CD8-positive, alpha-beta memory T cell (primary cell): ENCODE data around the gene NACC2. TPM values are rescaled to one million over a fixed set of nuclear protein-coding genes. Genes with fewer than 3 reads are reported as not detected.
"Not testable (repeated sequence)": the region's sequence is repeated elsewhere in the genome, so short reads cannot be mapped to it uniquely, and the experiment has no call there.

ENCODE experiments used
- CTCF ChIA-PET: fragments of 350-600 bp; sonication (Branson Sonifier 250); formaldehyde crosslinking; loops from one replicate; lab custom pipeline; 2021; ENCODE audit warnings: antibody characterized with exemption; lab: Charles Lee
- POLR2A ChIA-PET: fragments of 350-600 bp; sonication (Branson Sonifier 250); formaldehyde crosslinking; loops from one replicate; lab custom pipeline; 2021; ENCODE audit warnings: antibody characterized with exemption; lab: Charles Lee
- DNase-seq, 5 donors: peaks; one replicate each; pipeline versions ENCODE4 v3.0.0 to v3.0.0-alpha.2; 2020 to 2022; ENCODE audit warnings: mixed read lengths in 1 of 5
- H3K27ac ChIP-seq: one replicate; pipeline ENCODE4 v1.7.0; 2013; ENCODE audit warnings: low read depth, mild to moderate bottlenecking, low read length, moderate library complexity
- H3K27me3 ChIP-seq: 2 replicates; pipeline ENCODE4 v1.7.0; 2013; ENCODE audit warnings: low read length, mild to moderate bottlenecking; ENCODE audit not compliant: insufficient read depth, poor library complexity, severe bottlenecking
- H3K36me3 ChIP-seq: 2 replicates; pipeline ENCODE4 v1.7.0; 2013; ENCODE audit warnings: mild to moderate bottlenecking, low read length, moderate library complexity; ENCODE audit not compliant: insufficient read depth
- H3K4me1 ChIP-seq: 2 replicates; pipeline ENCODE4 v1.7.0; 2013; ENCODE audit warnings: mild to moderate bottlenecking, low read length, moderate library complexity; ENCODE audit not compliant: insufficient read depth
- H3K4me3 ChIP-seq: 2 replicates; pipeline ENCODE4 v1.7.0; 2013; ENCODE audit warnings: mild to moderate bottlenecking, low read length
- H3K9me3 ChIP-seq: 2 replicates; pipeline ENCODE4 v1.7.0; 2013; ENCODE audit warnings: mild to moderate bottlenecking, low read length
- H3K27ac Mint-ChIP-seq, 8 donors: one replicate each; pipeline ENCODE4 v1.8.0; 2020 to 2021; ENCODE audit warnings: mixed read lengths in 8 of 8, mild to moderate bottlenecking in 6 of 8, inconsistent platforms in 3 of 8, moderate library complexity in 3 of 8
- H3K27me3 Mint-ChIP-seq, 2 donors: one replicate each; pipeline ENCODE4 v1.8.0; 2020 to 2021; ENCODE audit warnings: mixed read lengths in 2 of 2, mild to moderate bottlenecking in 1 of 2, moderate library complexity in 1 of 2
- H3K36me3 Mint-ChIP-seq, 3 donors: one replicate each; pipeline ENCODE4 v1.8.0; 2020 to 2021; ENCODE audit warnings: mixed read lengths in 3 of 3, inconsistent platforms in 1 of 3, mild to moderate bottlenecking in 1 of 3
- H3K4me1 Mint-ChIP-seq, 3 donors: one replicate each; pipeline ENCODE4 v1.8.0; 2020 to 2021; ENCODE audit warnings: mixed read lengths in 3 of 3, inconsistent platforms in 1 of 3, mild to moderate bottlenecking in 1 of 3
- H3K4me3 Mint-ChIP-seq, 7 donors: one replicate each; pipeline ENCODE4 v1.8.0; 2020 to 2021; ENCODE audit warnings: mixed read lengths in 7 of 7, mild to moderate bottlenecking in 6 of 7, moderate library complexity in 4 of 7, inconsistent platforms in 2 of 7
- H3K9me3 Mint-ChIP-seq, 5 donors: one replicate each; pipeline ENCODE4 v1.8.0; 2020 to 2022; ENCODE audit warnings: mixed read lengths in 5 of 5, mild to moderate bottlenecking in 3 of 5, moderate library complexity in 2 of 5, inconsistent platforms in 1 of 5
- polyA plus RNA-seq: library from polyadenylated mRNA; unstranded; fragments of 300-500 nt; fragmentation: Illumina TruSeq; gene quantifications from one replicate; pipeline ENCODE4 v1.2.3, GENCODE V29; 2021
- total RNA-seq, 2 experiments: library from RNA; stranded (reverse); gene quantifications; one replicate each; pipeline ENCODE4 v1.2.3, GENCODE V29; 2021

NACC2 gene
- total and polyA plus RNA-seq, 3 experiments from 2014 or later, result 2.9 to 9.1 (median 9.0) TPM

DNA sequence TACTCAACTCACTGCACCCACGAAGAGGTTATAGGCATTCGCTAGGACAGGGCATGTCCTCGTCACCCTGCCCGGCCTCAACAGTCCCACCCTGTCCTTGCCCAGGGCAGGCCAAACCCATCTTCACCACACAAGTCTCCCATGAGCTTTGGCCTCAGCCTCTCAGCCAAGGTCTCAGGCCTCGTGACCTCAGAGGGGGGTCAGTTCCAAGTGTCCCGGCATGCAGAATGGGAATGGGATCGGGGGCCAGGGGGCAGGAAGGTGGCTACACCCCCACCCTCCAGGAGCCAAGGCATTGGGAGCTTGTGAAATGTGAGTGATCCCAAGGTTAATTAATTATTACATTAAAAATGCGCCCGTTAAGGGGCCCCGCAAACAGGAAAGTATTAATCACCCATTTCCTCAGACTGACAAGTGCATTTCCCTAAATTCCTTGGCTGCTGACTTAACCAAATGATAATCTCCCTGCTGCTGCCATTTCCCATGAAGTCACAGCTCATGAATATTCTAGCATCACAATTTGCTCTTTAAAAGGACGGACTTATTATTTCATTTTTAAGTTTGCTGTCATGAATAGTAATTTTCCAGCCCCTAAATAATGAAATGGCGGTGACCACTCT is 125.9 kb downstream of the NACC2 start:
- ChIA-PET POLR2A (no interaction called here), CTCF (interaction anchor here (1.3 to 6.1 kb wide), 2 partner anchors 140 to 152 kb away, joined by 4 to 86 read pairs; partner anchors contain the start of gene TMEM250)
- Histone ChIP-seq H3K36me3 (no peaks in the 10 kb centered on the region), H3K4me3 (no peak overlapping the region), H3K27me3 (no peaks in the 10 kb centered on the region), H3K9me3 (no peaks in the 10 kb centered on the region), H3K4me1 (peaks cover 9% of the 10 kb centered on the region), H3K27ac (no peak overlapping the region)
- H3K9me3 Mint-ChIP-seq, result no peaks in the 10 kb centered on the region
- H3K36me3 Mint-ChIP-seq, result no peaks in the 10 kb centered on the region
- H3K27me3 Mint-ChIP-seq, result peaks cover 6 to 7% of the 10 kb centered on the region in 2 donors
- no peak overlapping the region for H3K4me3 Mint-ChIP-seq
- H3K27ac Mint-ChIP-seq, result peak overlapping the region in 1 of 8 donors; percentile 46
- peaks cover 6 to 7% (median 7%) of the 10 kb centered on the region in 3 donors for H3K4me1 Mint-ChIP-seq
- no peak for DNase-seq

- CTCF ChIA-PET, result interaction anchor here (1.0 to 6.1 kb wide), 5 partner anchors 10 to 160 kb away, joined by 3 to 86 read pairs (median 4); partner anchors contain the start of gene TMEM250
- Histone ChIP-seq H3K27me3 (no peaks in the 10 kb centered on the region), H3K9me3 (no peaks in the 10 kb centered on the region), H3K36me3 (no peaks in the 10 kb centered on the region), H3K27ac (no peak overlapping the region), H3K4me3 (no peak overlapping the region), H3K4me1 (peaks cover 9% of the 10 kb centered on the region)
- peak overlapping the region in 1 of 8 donors; percentile 46 for H3K27ac Mint-ChIP-seq
- peaks cover 6 to 7% (median 7%) of the 10 kb centered on the region in 3 donors for H3K4me1 Mint-ChIP-seq
- peaks cover 6 to 7% of the 10 kb centered on the region in 2 donors for H3K27me3 Mint-ChIP-seq
- H3K36me3 Mint-ChIP-seq, result no peaks in the 10 kb centered on the region
- POLR2A ChIA-PET, result no interaction called here
- no peak overlapping the region for H3K4me3 Mint-ChIP-seq
- DNase-seq, result no peak
- H3K9me3 Mint-ChIP-seq, result no peaks in the 10 kb centered on the region
Observed at GRCh38 chr9:135968601-135969000, 126.5 kb downstream of the NACC2 start.

DNA sequence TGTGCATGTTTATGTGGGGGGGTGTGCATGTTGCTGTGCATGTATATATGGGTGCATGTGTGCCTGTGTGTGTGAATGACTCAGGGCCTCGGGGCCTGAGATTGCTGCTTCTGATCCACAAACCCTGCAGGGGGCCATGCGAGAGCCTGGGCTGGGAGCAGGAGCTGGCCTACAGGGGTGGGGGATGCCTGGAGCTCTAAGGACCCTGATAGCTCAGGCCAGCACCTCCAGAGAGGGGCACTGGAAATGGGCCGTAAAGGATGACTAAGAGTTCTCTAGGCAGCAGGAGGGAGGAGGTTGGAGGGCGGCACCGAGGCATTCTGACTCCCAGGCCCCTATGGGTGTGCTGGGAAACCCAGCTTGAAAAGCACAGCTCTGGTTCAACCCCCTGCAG is 127.0 kb downstream of the NACC2 start:
- no peak overlapping the region for H3K27ac ChIP-seq
- CTCF ChIA-PET, result interaction anchor here (1.0 to 6.1 kb wide), 13 partner anchors 8 to 160 kb away, joined by 3 to 86 read pairs (median 4); partner anchors contain the start of gene TMEM250
- H3K36me3 Mint-ChIP-seq, result no peaks in the 10 kb centered on the region
- no peaks in the 10 kb centered on the region for H3K36me3 ChIP-seq
- peaks cover 6 to 7% (median 7%) of the 10 kb centered on the region in 3 donors for H3K4me1 Mint-ChIP-seq
- POLR2A ChIA-PET, result interaction anchor here (0.8 kb wide), 1 partner anchor 154 kb away, joined by 3 read pairs; no protein-coding TSS in a partner anchor
- H3K27me3 Mint-ChIP-seq, result peaks cover 6 to 7% of the 10 kb centered on the region in 2 donors
- no peak for DNase-seq
- no peaks in the 10 kb centered on the region for H3K9me3 Mint-ChIP-seq
- H3K4me3 ChIP-seq, result no peak overlapping the region
- H3K27me3 ChIP-seq, result no peaks in the 10 kb centered on the region
- peak overlapping the region in 2 of 8 donors; percentile 13 to 38 for H3K27ac Mint-ChIP-seq
- no peak overlapping the region for H3K4me3 Mint-ChIP-seq
- H3K9me3 ChIP-seq, result no peaks in the 10 kb centered on the region
- peaks cover 9% of the 10 kb centered on the region for H3K4me1 ChIP-seq

DNA sequence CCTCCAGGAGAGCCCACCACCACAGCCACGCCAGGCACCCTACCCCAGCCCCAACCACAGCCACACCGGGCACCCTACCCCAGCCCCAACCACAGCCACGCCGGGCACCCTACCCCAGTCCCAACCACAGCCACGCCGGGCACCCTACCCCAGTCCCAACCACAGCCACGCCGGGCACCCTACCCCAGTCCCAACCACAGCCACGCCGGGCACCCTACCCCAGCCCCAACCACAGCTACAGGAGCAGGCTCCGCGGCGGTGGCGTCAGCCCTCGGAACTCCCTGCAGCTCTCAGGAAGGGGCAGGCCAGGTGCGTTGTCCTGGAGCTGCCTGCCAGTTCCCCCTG is 128.2 kb downstream of the NACC2 start:
- H3K36me3 Mint-ChIP-seq, H3K27ac ChIP-seq, H3K9me3 ChIP-seq, H3K27me3 Mint-ChIP-seq, H3K4me3 ChIP-seq, H3K9me3 Mint-ChIP-seq, H3K4me1 ChIP-seq, H3K27ac Mint-ChIP-seq, POLR2A ChIA-PET, H3K36me3 ChIP-seq, H3K27me3 ChIP-seq, H3K4me3 Mint-ChIP-seq, DNase-seq: not testable (repeated sequence)
- CTCF ChIA-PET, result interaction anchor here (0.9 to 6.1 kb wide), 15 partner anchors 9 to 154 kb away, joined by 3 to 86 read pairs (median 5); partner anchors contain the start of gene TMEM250
- H3K4me1 Mint-ChIP-seq, result peaks cover 10 to 13% (median 12%) of the 10 kb centered on the region in 3 donors

GRCh38 chr9:135965124-135965756 is 129.8 kb downstream of the NACC2 start:
- ChIA-PET POLR2A (no interaction called here), CTCF (interaction anchor here (1.8 to 6.1 kb wide), 2 partner anchors 25 to 156 kb away, joined by 5 to 86 read pairs; partner anchors contain the start of gene TMEM250)
- Mint-ChIP-seq H3K4me1 (peaks cover 19 to 23% (median 19%) of the 10 kb centered on the region in 3 donors), H3K27me3 (peaks cover 3 to 6% of the 10 kb centered on the region in 2 donors), H3K4me3 (no peak overlapping the region), H3K27ac (peak overlapping the region in 1 of 8 donors; percentile 70), H3K9me3 (no peaks in the 10 kb centered on the region), H3K36me3 (peaks cover 0 to 4% (median 0%) of the 10 kb centered on the region in 3 donors)
- Histone ChIP-seq H3K27ac (no peak overlapping the region), H3K4me3 (no peak overlapping the region), H3K4me1 (peaks cover 17% of the 10 kb centered on the region), H3K27me3 (no peaks in the 10 kb centered on the region), H3K9me3 (no peaks in the 10 kb centered on the region), H3K36me3 (no peaks in the 10 kb centered on the region)
- DNase-seq, result no peak

- Histone ChIP-seq H3K27ac (no peak overlapping the region), H3K9me3 (no peaks in the 10 kb centered on the region), H3K4me3 (no peak overlapping the region), H3K36me3 (no peaks in the 10 kb centered on the region), H3K4me1 (peaks cover 24% of the 10 kb centered on the region), H3K27me3 (no peaks in the 10 kb centered on the region)
- Mint-ChIP-seq H3K27me3 (peaks cover 3 to 6% of the 10 kb centered on the region in 2 donors), H3K4me1 (peaks cover 30 to 34% (median 30%) of the 10 kb centered on the region in 3 donors), H3K4me3 (no peak overlapping the region), H3K9me3 (no peaks in the 10 kb centered on the region), H3K36me3 (peaks cover 0 to 5% (median 0%) of the 10 kb centered on the region in 3 donors), H3K27ac (no peak overlapping the region)
- ChIA-PET CTCF (interaction anchor here (1.5 kb wide), 1 partner anchor 158 kb away, joined by 6 read pairs; no protein-coding TSS in a partner anchor), POLR2A (no interaction called here)
- no peak for DNase-seq
Observed at GRCh38 chr9:135963938-135964337, 131.2 kb downstream of the NACC2 start.

- Histone ChIP-seq H3K27ac (no peak overlapping the region), H3K4me3 (no peak overlapping the region), H3K36me3 (no peaks in the 10 kb centered on the region), H3K9me3 (no peaks in the 10 kb centered on the region), H3K27me3 (no peaks in the 10 kb centered on the region), H3K4me1 (peaks cover 24% of the 10 kb centered on the region)
- Mint-ChIP-seq H3K4me1 (peaks cover 31 to 39% (median 34%) of the 10 kb centered on the region in 3 donors), H3K27me3 (peaks cover 3 to 6% of the 10 kb centered on the region in 2 donors), H3K4me3 (no peak overlapping the region), H3K27ac (peak overlapping the region in 2 of 8 donors; percentile 12 to 65), H3K36me3 (peaks cover 0 to 5% (median 0%) of the 10 kb centered on the region in 3 donors), H3K9me3 (no peaks in the 10 kb centered on the region)
- no peak for DNase-seq
- CTCF ChIA-PET, result interaction anchor here (1.5 kb wide), 1 partner anchor 159 kb away, joined by 6 read pairs; no protein-coding TSS in a partner anchor
- POLR2A ChIA-PET, result no interaction called here
Observed at GRCh38 chr9:135963338-135963737, 131.8 kb downstream of the NACC2 start.
